IPS-18a (cell line): ENCODE measurements around the gene TMCC1.

ENCODE experiments used
- H3K27ac ChIP-seq: one replicate; pipeline ENCODE4 v1.5.1; 2013; ENCODE audit warnings: low read length
- H3K27me3 ChIP-seq: one replicate; pipeline ENCODE4 v1.6.1; 2013; ENCODE audit warnings: mild to moderate bottlenecking, low read length; ENCODE audit not compliant: control insufficient read depth, insufficient read depth
- H3K36me3 ChIP-seq: one replicate; pipeline ENCODE4 v1.6.1; 2013; ENCODE audit warnings: low read depth, low read length; ENCODE audit not compliant: control insufficient read depth
- H3K4me1 ChIP-seq: one replicate; pipeline ENCODE4 v1.6.1; 2013; ENCODE audit warnings: low read depth, low read length; ENCODE audit not compliant: control insufficient read depth
- H3K4me3 ChIP-seq: one replicate; pipeline ENCODE4 v1.5.1; 2013; ENCODE audit warnings: low read length
- H3K9ac ChIP-seq: one replicate; pipeline ENCODE4 v1.6.1; 2013; ENCODE audit warnings: mild to moderate bottlenecking, low read length, moderate library complexity
- H3K9me3 ChIP-seq: one replicate; pipeline ENCODE4 v1.6.1; 2013; ENCODE audit warnings: low read depth, low read length; ENCODE audit not compliant: control insufficient read depth

The TMCC1 gene

GRCh38 chr3:129610276-129610675 lies 283.2 kb downstream of the TMCC1 start:
- H3K9ac ChIP-seq: no peak overlapping the region
- H3K9me3 ChIP-seq: no peaks in the 10 kb centered on the region
- H3K4me3 ChIP-seq: no peak overlapping the region
- H3K27ac ChIP-seq: no peak overlapping the region
- no peaks in the 10 kb centered on the region for H3K36me3 ChIP-seq
- H3K27me3 ChIP-seq: peaks cover 28% of the 10 kb centered on the region
- H3K4me1 ChIP-seq: peaks cover 13% of the 10 kb centered on the region

- Histone ChIP-seq H3K27me3 (peaks cover 33% of the 10 kb centered on the region), H3K27ac (no peak overlapping the region), H3K4me3 (no peak overlapping the region), H3K9ac (no peak overlapping the region), H3K9me3 (no peaks in the 10 kb centered on the region), H3K4me1 (peaks cover 13% of the 10 kb centered on the region), H3K36me3 (no peaks in the 10 kb centered on the region)
These were observed 283.8 kb downstream of the TMCC1 start for GRCh38 chr3:129609591-129610182.

DNA sequence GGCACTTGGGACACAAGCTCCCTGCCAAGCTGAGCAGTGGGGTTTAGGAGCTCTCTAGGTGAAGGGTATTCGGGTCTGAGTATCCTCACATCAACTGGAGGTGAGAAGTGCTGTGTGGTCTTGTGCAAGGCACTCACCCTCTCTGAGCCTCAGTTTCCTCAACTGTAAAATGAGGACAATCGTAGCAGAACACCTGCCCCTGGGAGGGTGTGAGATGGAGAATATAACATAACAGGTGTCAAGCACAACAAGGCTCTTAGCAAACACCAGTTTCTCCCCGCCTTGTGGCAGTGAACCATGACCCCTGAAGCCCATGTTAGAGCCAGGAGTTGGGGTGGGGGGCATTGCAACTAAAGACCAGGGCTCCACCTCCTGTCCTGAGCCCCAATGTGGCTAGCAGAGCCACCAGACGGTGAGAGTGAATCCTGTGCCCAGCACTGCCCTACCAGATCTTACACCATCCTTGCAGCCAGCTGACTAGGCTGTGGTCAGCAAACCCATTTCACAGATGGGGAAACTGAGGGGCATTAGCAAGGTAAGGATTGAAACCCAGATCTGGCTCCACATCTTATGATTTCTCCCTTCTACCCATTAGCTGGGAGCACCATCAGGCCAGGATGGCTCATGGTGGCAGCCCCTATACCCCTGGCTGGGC lies 284.4 kb downstream of the TMCC1 start:
- H3K9ac ChIP-seq: no peak overlapping the region
- no peaks in the 10 kb centered on the region for H3K36me3 ChIP-seq
- H3K27me3 ChIP-seq: peaks cover 39% of the 10 kb centered on the region
- no peak overlapping the region for H3K4me3 ChIP-seq
- no peak overlapping the region for H3K27ac ChIP-seq
- H3K9me3 ChIP-seq: no peaks in the 10 kb centered on the region
- H3K4me1 ChIP-seq: peaks cover 13% of the 10 kb centered on the region

GRCh38 chr3:129608087-129608935 lies 285.2 kb downstream of the TMCC1 start:
- Histone ChIP-seq H3K36me3 (no peaks in the 10 kb centered on the region), H3K9ac (no peak overlapping the region), H3K27me3 (peaks cover 42% of the 10 kb centered on the region), H3K9me3 (no peaks in the 10 kb centered on the region), H3K27ac (no peak overlapping the region), H3K4me3 (no peak overlapping the region), H3K4me1 (peaks cover 13% of the 10 kb centered on the region)

- Histone ChIP-seq H3K36me3 (no peaks in the 10 kb centered on the region), H3K27ac (no peak overlapping the region), H3K27me3 (peaks cover 42% of the 10 kb centered on the region), H3K4me1 (peaks cover 20% of the 10 kb centered on the region), H3K9ac (peak overlapping the region; percentile 52), H3K4me3 (peak overlapping the region; percentile 62), H3K9me3 (no peaks in the 10 kb centered on the region)
These were observed 286.0 kb downstream of the TMCC1 start for GRCh38 chr3:129607391-129608068.

- Histone ChIP-seq H3K27ac (no peak within 1 kb of the TSS), H3K36me3 (no peaks in the 10 kb centered on the region), H3K9ac (peak within 1 kb of the TSS; percentile 52), H3K27me3 (peaks cover 42% of the 10 kb centered on the region), H3K4me3 (peak within 1 kb of the TSS; percentile 62), H3K4me1 (peaks cover 22% of the 10 kb centered on the region), H3K9me3 (no peaks in the 10 kb centered on the region)
These were observed 286.7 kb downstream of the TMCC1 start, which contains the start of gene PLXND1 for GRCh38 chr3:129606636-129607390. PLXND1 (minus strand) TSS chr3:129606676; CDS start chr3:129606639, 37 bp downstream.

DNA sequence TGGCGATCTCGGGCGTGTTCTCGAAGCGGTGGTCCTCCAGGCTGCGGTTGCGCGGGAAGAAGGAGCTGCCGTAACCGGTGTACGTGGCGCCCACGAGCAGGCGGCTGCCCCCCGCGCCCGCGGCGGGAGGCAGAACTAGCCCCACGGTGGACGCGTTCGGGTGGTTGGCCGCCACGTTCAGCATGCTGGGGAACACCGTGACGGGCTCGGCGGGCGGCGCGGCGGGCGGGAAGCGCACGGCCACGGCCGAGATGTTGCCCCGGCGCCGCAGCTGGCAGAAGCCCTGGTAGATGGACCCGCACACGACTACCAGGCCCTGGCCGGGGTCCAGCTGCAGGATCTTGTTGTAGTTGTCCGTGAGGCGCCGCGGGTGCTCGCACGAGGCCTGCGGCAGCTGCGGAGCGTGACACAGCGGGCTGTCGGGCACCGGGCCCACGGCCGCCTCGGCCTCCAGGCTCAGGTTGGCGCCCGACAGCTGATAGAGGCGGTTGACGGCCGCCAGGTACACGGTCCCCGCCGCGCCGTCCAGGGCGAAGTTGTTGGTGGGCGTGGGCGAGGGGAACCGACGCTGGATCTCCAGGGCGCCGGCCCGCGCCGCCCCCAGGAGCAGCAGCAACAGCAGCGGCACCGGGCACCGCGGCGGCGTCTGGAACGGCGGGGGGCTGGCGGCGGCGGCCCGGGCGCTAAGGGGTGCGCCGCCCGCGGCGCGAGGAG lies 287.4 kb downstream of the TMCC1 start:
- Histone ChIP-seq H3K9ac (no peak overlapping the region), H3K4me1 (peaks cover 23% of the 10 kb centered on the region), H3K27ac (no peak overlapping the region), H3K9me3 (no peaks in the 10 kb centered on the region), H3K27me3 (peaks cover 42% of the 10 kb centered on the region), H3K4me3 (peak overlapping the region; percentile 53), H3K36me3 (no peaks in the 10 kb centered on the region)

DNA sequence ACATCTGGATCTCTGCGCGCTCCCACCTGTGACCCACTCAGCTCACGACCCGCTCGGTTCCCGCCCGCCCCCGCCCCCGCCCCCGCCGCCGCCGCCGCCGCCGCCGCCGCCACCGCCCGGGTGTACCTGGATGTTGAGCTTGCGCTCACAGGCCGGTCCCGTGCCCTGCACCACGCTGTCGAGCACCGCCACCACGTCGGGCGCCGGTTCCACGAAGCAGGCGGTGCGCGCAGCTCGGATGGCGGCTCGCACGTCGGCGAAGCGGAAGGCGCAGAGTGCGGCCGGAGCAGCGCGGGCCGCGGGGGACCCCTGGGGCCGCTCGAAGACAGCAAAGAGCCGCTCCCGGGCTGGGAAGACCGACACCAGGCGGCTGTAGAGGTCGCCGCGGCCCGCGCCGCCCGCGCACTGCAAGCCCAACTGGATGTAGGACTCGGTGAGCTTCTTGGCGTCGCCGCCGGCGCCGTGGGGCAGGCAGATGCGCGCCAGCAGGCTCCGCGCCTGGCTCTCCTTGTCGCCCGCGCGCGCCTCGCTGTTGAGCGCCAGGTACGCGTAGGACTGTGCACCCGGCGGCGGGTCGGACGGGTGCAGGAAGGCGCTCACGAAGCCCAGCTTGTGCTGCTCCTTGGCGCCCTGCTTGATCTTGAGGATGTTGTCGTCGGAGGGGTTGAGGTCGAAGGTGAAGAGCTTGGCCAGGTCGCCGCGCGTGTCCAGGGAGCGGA lies 288.1 kb downstream of the TMCC1 start:
- Histone ChIP-seq H3K9ac (no peak overlapping the region), H3K27me3 (peaks cover 42% of the 10 kb centered on the region), H3K4me1 (peaks cover 27% of the 10 kb centered on the region), H3K9me3 (no peaks in the 10 kb centered on the region), H3K36me3 (no peaks in the 10 kb centered on the region), H3K4me3 (peak overlapping the region; percentile 53), H3K27ac (no peak overlapping the region)

GRCh38 chr3:129604767-129605166 lies 288.7 kb downstream of the TMCC1 start:
- H3K4me1 ChIP-seq: peaks cover 33% of the 10 kb centered on the region
- peaks cover 42% of the 10 kb centered on the region for H3K27me3 ChIP-seq
- H3K9ac ChIP-seq: no peak overlapping the region
- peak overlapping the region; percentile 40 for H3K4me3 ChIP-seq
- H3K36me3 ChIP-seq: no peaks in the 10 kb centered on the region
- H3K27ac ChIP-seq: no peak overlapping the region
- no peaks in the 10 kb centered on the region for H3K9me3 ChIP-seq
